HepG2 (cell line): ENCODE measurements around the gene NELFB. TPM values are rescaled to one million over a fixed set of nuclear protein-coding genes. Genes with fewer than 3 reads are reported as not detected.

ENCODE experiments used
- AGO2 ChIP-seq: fragments of 200-400 bp; formaldehyde crosslinking; optimal IDR thresholded peaks from 2 replicates; pipeline ENCODE3; 2017; ENCODE audit warnings: mild to moderate bottlenecking, low read depth, low read length, moderate library complexity
- AKAP8 ChIP-seq: sonication (generic); formaldehyde crosslinking; IDR thresholded peaks from 2 replicates; pipeline ENCODE4 v1.5.1; 2020; ENCODE audit warnings: mild to moderate bottlenecking, missing genetic modification reagents
- FIP1L1 ChIP-seq: fragments of 200-400 bp; formaldehyde crosslinking; IDR thresholded peaks from 2 replicates; pipeline ENCODE4 v1.6.1; 2018; ENCODE audit warnings: low read depth, mild to moderate bottlenecking, low read length, moderate library complexity, borderline replicate concordance; ENCODE audit not compliant: insufficient read depth
- IKZF5 ChIP-seq: IDR thresholded peaks from 2 replicates; pipeline ENCODE4 v1.6.1; 2018; ENCODE audit warnings: missing genetic modification reagents, mild to moderate bottlenecking, missing compliant biosample characterization
- MYC ChIP-seq: sonication (generic); formaldehyde crosslinking; IDR thresholded peaks from 2 replicates; pipeline ENCODE4 v1.9.0; 2021; ENCODE audit warnings: missing genetic modification reagents, borderline replicate concordance
- NFE2 ChIP-seq: sonication (generic); formaldehyde crosslinking; IDR thresholded peaks from 2 replicates; pipeline ENCODE4 v1.4.0; 2020; ENCODE audit warnings: missing genetic modification reagents
- NFYC ChIP-seq: IDR thresholded peaks from 2 replicates; pipeline ENCODE4 v1.6.1; 2016; ENCODE audit warnings: missing genetic modification reagents, missing compliant biosample characterization
- PAX8 ChIP-seq: sonication (generic); formaldehyde crosslinking; IDR thresholded peaks from 2 replicates; pipeline ENCODE4 v1.8.0; 2022; ENCODE audit warnings: mild to moderate bottlenecking, missing genetic modification reagents, borderline replicate concordance
- SMAD9 ChIP-seq: sonication (generic); formaldehyde crosslinking; IDR thresholded peaks from 2 replicates; pipeline ENCODE4 v1.5.1; 2020; ENCODE audit warnings: mild to moderate bottlenecking, missing genetic modification reagents
- SRSF4 ChIP-seq: fragments of 200-400 bp; formaldehyde crosslinking; IDR thresholded peaks from one replicate; pipeline ENCODE4 v1.6.1; 2018; ENCODE audit warnings: mild to moderate bottlenecking, low read depth, low read length, moderate library complexity; ENCODE audit not compliant: poor library complexity, severe bottlenecking
- TCF7 ChIP-seq: sonication (generic); IDR thresholded peaks from 2 replicates; pipeline ENCODE4 v1.6.1; 2016; ENCODE audit warnings: antibody characterized with exemption, low read depth
- UBTF ChIP-seq: sonication (generic); formaldehyde crosslinking; IDR thresholded peaks from 2 replicates; pipeline ENCODE4 v1.4.0; 2020; ENCODE audit warnings: mild to moderate bottlenecking, missing genetic modification reagents
- ZNF574 ChIP-seq: sonication (generic); formaldehyde crosslinking; IDR thresholded peaks from 2 replicates; pipeline ENCODE4 v1.4.0; 2020; ENCODE audit warnings: missing genetic modification reagents
- ZNF652 ChIP-seq: IDR thresholded peaks from 2 replicates; pipeline ENCODE4 v1.6.1; 2016; ENCODE audit warnings: low read depth, borderline replicate concordance
- ZNF703 ChIP-seq: sonication (generic); formaldehyde crosslinking; IDR thresholded peaks from 2 replicates; pipeline ENCODE4 v1.5.1; 2020; ENCODE audit warnings: missing genetic modification reagents, mild to moderate bottlenecking, moderate library complexity, borderline replicate concordance
- ZNF775 ChIP-seq: sonication (generic); formaldehyde crosslinking; IDR thresholded peaks from 2 replicates; pipeline ENCODE4 v1.4.0; 2020; ENCODE audit warnings: missing genetic modification reagents, mild to moderate bottlenecking, moderate library complexity, borderline replicate concordance
- ZNF788 ChIP-seq: sonication (generic); formaldehyde crosslinking; IDR thresholded peaks from 2 replicates; pipeline ENCODE4 v1.5.0; 2020; ENCODE audit warnings: mild to moderate bottlenecking, missing genetic modification reagents, borderline replicate concordance
- polyA plus RNA-seq, 8 experiments: library from polyadenylated mRNA; depleted of rRNA in 3 of 8; stranded (reverse) in 7 of 8; unstranded in 1 of 8; fragments of >200 nt; fragmentation: Illumina TruSeq in 4 of 8; extraction: Trizol in 4 of 8; gene quantifications; 2 replicates each; pipeline versions ENCODE4 v1.2.1 to v1.2.3, GENCODE V29; 2011 to 2016; ENCODE audit warnings: low read depth in 4 of 8, missing spikeins in 1 of 8, mixed read lengths in 1 of 8; ENCODE audit not compliant: insufficient read depth in 1 of 8
- total RNA-seq, 5 experiments: library from RNA; depleted of rRNA; stranded (reverse); fragments of >200 nt; fragmentation: Illumina TruSeq; extraction: Trizol; gene quantifications; 2 replicates each; pipeline ENCODE4 v1.2.3, GENCODE V29; 2016; ENCODE audit warnings: low read depth in 1 of 5
- TF ChIP-seq, protein P1 (sequence below): sonication (generic); formaldehyde crosslinking; IDR thresholded peaks from 2 replicates; pipeline ENCODE4 v1.4.0; 2020; ENCODE audit warnings: missing genetic modification reagents
- TF ChIP-seq, protein P2 (sequence below): sonication (generic); formaldehyde crosslinking; IDR thresholded peaks from 2 replicates; pipeline ENCODE4 v1.5.0; 2020; ENCODE audit warnings: missing genetic modification reagents, mild to moderate bottlenecking, borderline replicate concordance

NELFB gene
- total and polyA plus RNA-seq, 2 of the 13 experiments (the other 11 are each of a cell fraction or from before 2014, with no cell fraction given), result 26.5 to 45.8 TPM

- TF ChIP-seq AKAP8, result no peak
- no peak for TF ChIP-seq ZNF775 (CRISPR knock-in tag)
- no peak for TF ChIP-seq NFYC
- TF ChIP-seq, protein P1, sequence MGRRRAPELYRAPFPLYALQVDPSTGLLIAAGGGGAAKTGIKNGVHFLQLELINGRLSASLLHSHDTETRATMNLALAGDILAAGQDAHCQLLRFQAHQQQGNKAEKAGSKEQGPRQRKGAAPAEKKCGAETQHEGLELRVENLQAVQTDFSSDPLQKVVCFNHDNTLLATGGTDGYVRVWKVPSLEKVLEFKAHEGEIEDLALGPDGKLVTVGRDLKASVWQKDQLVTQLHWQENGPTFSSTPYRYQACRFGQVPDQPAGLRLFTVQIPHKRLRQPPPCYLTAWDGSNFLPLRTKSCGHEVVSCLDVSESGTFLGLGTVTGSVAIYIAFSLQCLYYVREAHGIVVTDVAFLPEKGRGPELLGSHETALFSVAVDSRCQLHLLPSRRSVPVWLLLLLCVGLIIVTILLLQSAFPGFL (CRISPR knock-in tag), result no peak
- no peak for TF ChIP-seq ZNF652 (CRISPR knock-in tag)
- peak; percentile 73 for TF ChIP-seq MYC (CRISPR knock-in tag)
- TF ChIP-seq AGO2, result peak; percentile 42
- no peak for TF ChIP-seq TCF7
- peak; percentile 56; the same call in 1 of the 2 replicates for TF ChIP-seq IKZF5
- TF ChIP-seq SMAD9, result no peak
- TF ChIP-seq, protein P2, sequence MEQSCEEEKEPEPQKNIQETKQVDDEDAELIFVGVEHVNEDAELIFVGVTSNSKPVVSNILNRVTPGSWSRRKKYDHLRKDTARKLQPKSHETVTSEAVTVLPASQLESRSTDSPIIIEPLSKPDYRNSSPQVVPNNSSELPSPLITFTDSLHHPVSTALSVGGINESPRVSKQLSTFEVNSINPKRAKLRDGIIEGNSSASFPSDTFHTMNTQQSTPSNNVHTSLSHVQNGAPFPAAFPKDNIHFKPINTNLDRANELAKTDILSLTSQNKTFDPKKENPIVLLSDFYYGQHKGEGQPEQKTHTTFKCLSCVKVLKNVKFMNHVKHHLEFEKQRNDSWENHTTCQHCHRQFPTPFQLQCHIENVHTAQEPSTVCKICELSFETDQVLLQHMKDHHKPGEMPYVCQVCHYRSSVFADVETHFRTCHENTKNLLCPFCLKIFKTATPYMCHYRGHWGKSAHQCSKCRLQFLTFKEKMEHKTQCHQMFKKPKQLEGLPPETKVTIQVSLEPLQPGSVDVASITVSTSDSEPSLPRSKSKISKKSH, result no peak
- no peak for TF ChIP-seq NFE2 (CRISPR knock-in tag)
- 0 out of 2 replicates have a peak, but pooled peaks have one; percentile 19 for TF ChIP-seq ZNF788 (CRISPR knock-in tag)
- peak; percentile 54; the same call in 1 of the 2 replicates for TF ChIP-seq ZNF574 (CRISPR knock-in tag)
- no peak for TF ChIP-seq SRSF4
- no peak for TF ChIP-seq ZNF703 (CRISPR knock-in tag)
- 0 out of 2 replicates have a peak, but pooled peaks have one; percentile 60 for TF ChIP-seq UBTF
- no peak for TF ChIP-seq PAX8 (CRISPR knock-in tag)
- no peak for TF ChIP-seq FIP1L1
These were observed 19.5 kb upstream of the NELFB start (continued) for GRCh38 chr9:137235424-137236237.
